ENCODE results near the gene AARS2.

- TF ChIP-seq CTCF (IDR thresholded peaks at IDR 0.05) (no peak), POLR2A (IDR thresholded peaks at IDR 0.05) (no peak)
Measured at GRCh38 chr6:44278315-44278714, 34.8 kb downstream of the AARS2 start.

All from adrenal gland (tissue), 5 donors.